HepG2 (cell line): ENCODE results near the gene TLCD3B. TPM values are rescaled to one million over a fixed set of nuclear protein-coding genes. Genes with fewer than 3 reads are reported as not detected.

Source experiments
- ATAC-seq: fragments of 200-7000 bp; cut with Tn5 transposase; 3 replicates; pipeline ENCODE4 v1.9.1; 2020; ENCODE audit warnings: mild to moderate bottlenecking, moderate library complexity
- BruUV-seq: library from RNA; stranded (reverse); fragments of 400-500 nt; replicated peaks from 2 replicates; lab custom pipeline; 2021; lab: Mats Ljungman, UMichigan
- CTCF ChIA-PET: fragments of 300-600 bp; formaldehyde crosslinking; extraction: SDS; loops from one replicate; lab custom pipeline; 2021; ENCODE audit warnings: low total read pairs, inconsistent platforms, low intra/inter-chr PET ratio; lab: Yijun Ruan, JAX
- POLR2A ChIA-PET: fragments of 350-600 bp; sonication (Branson Sonifier 250); formaldehyde crosslinking; loops from one replicate; lab custom pipeline; 2020; ENCODE audit warnings: antibody characterized with exemption, inconsistent platforms; lab: Yijun Ruan, JAX
- DNase-seq: peaks from one replicate; pipeline ENCODE4 v3.0.0-alpha.2; 2015; ENCODE audit warnings: low spot score
- FAIRE-seq: peaks from 3 replicates; lab custom pipeline; 2011; peaks lifted over from hg19 to GRCh38; lab: Jason Lieb, UNC
- H2AFZ ChIP-seq: one replicate; pipeline ENCODE4 v1.6.1; 2011; ENCODE audit warnings: low read length, inconsistent platforms
- H3K27ac ChIP-seq: fragments of 300-600 bp; 3 replicates; pipeline ENCODE4 v1.8.0; 2011; ENCODE audit warnings: mixed run types, mild to moderate bottlenecking, mixed read lengths, low read length, inconsistent platforms; ENCODE audit not compliant: insufficient read depth; ENCODE audit errors: extremely low read length
- H3K27me3 ChIP-seq, 2 experiments: fragments of 200-600 bp in 1 of 2; 2 replicates in 1 of 2; 3 replicates in 1 of 2; pipeline versions ENCODE4 v1.6.0 to v1.8.0; 2011; ENCODE audit warnings: low read length in 2 of 2, mild to moderate bottlenecking in 2 of 2, moderate library complexity in 2 of 2, inconsistent platforms in 1 of 2; ENCODE audit not compliant: insufficient read depth in 2 of 2, control insufficient read depth in 1 of 2
- H3K36me3 ChIP-seq, 2 experiments: fragments of 200-600 bp in 1 of 2; replicated peaks in 1 of 2; 2 replicates in 1 of 2; 3 replicates in 1 of 2; pipeline versions ENCODE4 v1.5.1 to v1.8.0; 2011; ENCODE audit warnings: low read length in 2 of 2, inconsistent platforms in 1 of 2; ENCODE audit not compliant: insufficient read depth in 2 of 2, control insufficient read depth in 1 of 2
- H3K4me1 ChIP-seq: 2 replicates; pipeline ENCODE4 v1.5.1; 2012; ENCODE audit warnings: low read length, inconsistent platforms; ENCODE audit not compliant: insufficient read depth
- H3K4me2 ChIP-seq: 2 replicates; pipeline ENCODE4 v1.6.0; 2011; ENCODE audit warnings: low read depth, low read length, inconsistent platforms
- H3K4me3 ChIP-seq, 3 experiments: fragments of 200-600 bp in 1 of 3; sonication (generic), shearing (Covaris generic) in 1 of 3; replicated peaks in 1 of 3; 2 replicates each; pipeline ENCODE4 v1.5.1; 2011 to 2016; ENCODE audit warnings: low read length in 3 of 3, inconsistent platforms in 2 of 3, low read depth in 2 of 3, mild to moderate bottlenecking in 2 of 3, control low read depth in 1 of 3, mixed read lengths in 1 of 3; ENCODE audit not compliant: insufficient read depth in 1 of 3
- H3K79me2 ChIP-seq: one replicate; pipeline ENCODE4 v1.6.1; 2011; ENCODE audit warnings: low read length, inconsistent platforms; ENCODE audit not compliant: insufficient read depth
- H3K9ac ChIP-seq: 2 replicates; pipeline ENCODE4 v1.6.0; 2011; ENCODE audit warnings: mild to moderate bottlenecking, low read depth, low read length, inconsistent platforms; ENCODE audit not compliant: insufficient read depth
- H3K9me3 ChIP-seq: 2 replicates; pipeline ENCODE4 v1.5.1; 2012; ENCODE audit warnings: mild to moderate bottlenecking, low read length
- H4K20me1 ChIP-seq: 2 replicates; pipeline ENCODE4 v1.6.0; 2011; ENCODE audit warnings: inconsistent platforms, mild to moderate bottlenecking, low read length, moderate library complexity; ENCODE audit not compliant: insufficient read depth
- CENPX ChIP-seq: sonication (generic); formaldehyde crosslinking; IDR thresholded peaks from 2 replicates; pipeline ENCODE4 v1.9.0; 2021; ENCODE audit warnings: mild to moderate bottlenecking, missing genetic modification reagents, moderate library complexity
- HNF1A ChIP-seq, 2 experiments: sonication (generic) in 1 of 2; formaldehyde crosslinking in 1 of 2; IDR thresholded peaks; 2 replicates each; pipeline versions ENCODE4 v1.4.0 to v1.6.1; 2016 to 2020; ENCODE audit warnings: borderline replicate concordance in 1 of 2, low read depth in 1 of 2, mild to moderate bottlenecking in 1 of 2, missing genetic modification reagents in 1 of 2
- KDM1A ChIP-seq: IDR thresholded peaks from 2 replicates; pipeline ENCODE4 v1.6.1; 2016; ENCODE audit warnings: missing compliant biosample characterization
- MTA1 ChIP-seq: sonication (generic); formaldehyde crosslinking; IDR thresholded peaks from 2 replicates; pipeline ENCODE4 v1.4.0; 2020; ENCODE audit warnings: missing genetic modification reagents, mild to moderate bottlenecking, borderline replicate concordance
- ZNF10 ChIP-seq: sonication (generic); formaldehyde crosslinking; IDR thresholded peaks from 2 replicates; pipeline ENCODE4 v1.4.0; 2020; ENCODE audit warnings: mild to moderate bottlenecking, low read depth, missing genetic modification reagents, borderline replicate concordance
- ZNF335 ChIP-seq: sonication (generic); formaldehyde crosslinking; IDR thresholded peaks from 2 replicates; pipeline ENCODE4 v1.4.0; 2020; ENCODE audit warnings: missing genetic modification reagents
- ZNF558 ChIP-seq: sonication (generic); formaldehyde crosslinking; IDR thresholded peaks from 2 replicates; pipeline ENCODE4 v1.9.0; 2022; ENCODE audit warnings: mild to moderate bottlenecking, missing genetic modification reagents, borderline replicate concordance
- ZNF800 ChIP-seq: sonication (generic); formaldehyde crosslinking; IDR thresholded peaks from 2 replicates; pipeline ENCODE4 v1.4.0; 2020; ENCODE audit warnings: missing genetic modification reagents
- ZSCAN25 ChIP-seq: sonication (generic); formaldehyde crosslinking; IDR thresholded peaks from 2 replicates; pipeline ENCODE4 v1.8.0; 2022; ENCODE audit warnings: mild to moderate bottlenecking, missing genetic modification reagents
- WGBS: methylation state at CpG from one replicate; pipeline ENCODE4 v1.1.6; 2017; ENCODE audit warnings: low lambda C conversion rate; 5-methylcytosine and 5-hydroxymethylcytosine counted together
- in situ Hi-C: cut with HindIII; loops from 2 replicates; pipeline ENCODE4 v1.10.0; 2017; ENCODE audit warnings: low pct_unique_long_range_greater_than_20kb; ENCODE audit not compliant: extremely low pct_ligation_motif_present
- intact Hi-C: fragments of 100-400 bp; cut with micrococcal nuclease; formaldehyde crosslinking; loops from one replicate; pipeline ENCODE4 v1.10.0; 2022; ENCODE audit not compliant: unreplicated experiment
- polyA plus RNA-seq, 8 experiments: library from polyadenylated mRNA; depleted of rRNA in 3 of 8; stranded (reverse) in 7 of 8; unstranded in 1 of 8; fragments of >200 nt; fragmentation: Illumina TruSeq in 4 of 8; extraction: Trizol in 4 of 8; gene quantifications; 2 replicates each; pipeline versions ENCODE4 v1.2.1 to v1.2.3, GENCODE V29; 2011 to 2016; ENCODE audit warnings: low read depth in 4 of 8, missing spikeins in 1 of 8, mixed read lengths in 1 of 8; ENCODE audit not compliant: insufficient read depth in 1 of 8
- total RNA-seq, 5 experiments: library from RNA; depleted of rRNA; stranded (reverse); fragments of >200 nt; fragmentation: Illumina TruSeq; extraction: Trizol; gene quantifications; 2 replicates each; pipeline ENCODE4 v1.2.3, GENCODE V29; 2016; ENCODE audit warnings: low read depth in 1 of 5
- TF ChIP-seq, protein P1 (sequence below), 2 experiments: sonication (generic) in 1 of 2; formaldehyde crosslinking in 1 of 2; IDR thresholded peaks; 2 replicates each; pipeline versions ENCODE4 v1.4.0 to v1.6.1; 2018 to 2020; ENCODE audit warnings: missing genetic modification reagents in 2 of 2, borderline replicate concordance in 1 of 2, low read depth in 1 of 2, mild to moderate bottlenecking in 1 of 2, missing biosample characterization in 1 of 2
- TF ChIP-seq, protein P2 (sequence below): sonication (generic); formaldehyde crosslinking; IDR thresholded peaks from 2 replicates; pipeline ENCODE4 v1.8.1; 2023; ENCODE audit warnings: mild to moderate bottlenecking, inconsistent platforms, moderate library complexity, missing genetic modification reagents, borderline replicate concordance

The TLCD3B gene
- total and polyA plus RNA-seq, 2 of the 13 experiments (the other 11 are each of a cell fraction or from before 2014, with no cell fraction given) = not detected

DNA sequence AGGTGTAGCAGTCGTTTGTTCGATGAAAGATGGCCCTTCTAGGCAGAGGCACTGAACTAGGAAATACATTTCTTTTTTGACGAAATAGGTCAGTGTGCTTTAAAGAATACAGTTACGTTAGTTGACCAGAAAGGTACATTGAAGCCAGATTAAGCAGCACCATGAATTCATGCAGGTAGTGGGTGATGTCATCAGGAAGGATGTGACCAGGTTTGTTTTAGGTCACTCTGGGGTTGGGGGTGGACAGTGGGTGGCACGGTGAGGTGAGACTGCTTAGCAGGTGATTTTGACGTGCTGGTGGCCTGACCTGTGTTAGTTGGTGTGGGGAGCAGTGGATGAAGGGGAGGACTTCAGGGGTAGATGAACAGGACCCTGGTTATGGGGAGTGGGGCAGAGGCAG, 31.5 kb downstream of the TLCD3B start (continued):
- TF ChIP-seq ZNF10 (CRISPR knock-in tag) (no peak), ZNF800 (CRISPR knock-in tag) (no peak), CENPX (CRISPR knock-in tag) (no peak), ZNF335 (no peak)
- TF ChIP-seq, protein P1, sequence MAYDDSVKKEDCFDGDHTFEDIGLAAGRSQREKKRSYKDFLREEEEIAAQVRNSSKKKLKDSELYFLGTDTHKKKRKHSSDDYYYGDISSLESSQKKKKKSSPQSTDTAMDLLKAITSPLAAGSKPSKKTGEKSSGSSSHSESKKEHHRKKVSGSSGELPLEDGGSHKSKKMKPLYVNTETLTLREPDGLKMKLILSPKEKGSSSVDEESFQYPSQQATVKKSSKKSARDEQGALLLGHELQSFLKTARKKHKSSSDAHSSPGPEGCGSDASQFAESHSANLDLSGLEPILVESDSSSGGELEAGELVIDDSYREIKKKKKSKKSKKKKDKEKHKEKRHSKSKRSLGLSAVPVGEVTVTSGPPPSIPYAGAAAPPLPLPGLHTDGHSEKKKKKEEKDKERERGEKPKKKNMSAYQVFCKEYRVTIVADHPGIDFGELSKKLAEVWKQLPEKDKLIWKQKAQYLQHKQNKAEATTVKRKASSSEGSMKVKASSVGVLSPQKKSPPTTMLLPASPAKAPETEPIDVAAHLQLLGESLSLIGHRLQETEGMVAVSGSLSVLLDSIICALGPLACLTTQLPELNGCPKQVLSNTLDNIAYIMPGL (CRISPR knock-in tag; IDR thresholded peaks at IDR 0.05; ENCODE audit: borderline replicate concordance in 1 of 2, low read depth in 1 of 2) = no peak
- TF ChIP-seq, all 625 proteins: peak for 2

- in situ Hi-C loops (no loop called here), intact Hi-C loops (loop anchor here (5.0 kb wide), 1 partner anchor 35 kb away; the partner anchor contains the start of gene TMEM219)
- peak overlapping the region; percentile 96 for H3K4me2 ChIP-seq
- no peaks in the 10 kb centered on the region for H4K20me1 ChIP-seq
- H3K9me3 ChIP-seq = no peaks in the 10 kb centered on the region
- BruUV-seq = no TSS peak
- no peak for DNase-seq
- peaks cover 0 to 5% of the 10 kb centered on the region in 2 experiments; a peak in 1 of 5 replicates for H3K27me3 ChIP-seq
- H2AFZ ChIP-seq = peak overlapping the region; percentile 7
- no peak for FAIRE-seq
- H3K27ac ChIP-seq = peak overlapping the region; percentile 58
- peak overlapping the region; percentile 85 for H3K9ac ChIP-seq
- peaks cover 9% of the 10 kb centered on the region for H3K79me2 ChIP-seq
- H3K4me1 ChIP-seq = peaks cover 24% of the 10 kb centered on the region
- ChIA-PET POLR2A (interaction anchor here (0.7 to 2.4 kb wide), 3 partner anchors 23 to 813 kb away, joined by 3 to 16 read pairs (median 3); partner anchors contain the start of gene TAOK2), CTCF (no interaction called here)
- peak overlapping the region; percentile 92 to 95 (median 94) for H3K4me3 ChIP-seq
- H3K36me3 ChIP-seq = peaks cover 9 to 16% of the 10 kb centered on the region in 2 experiments; a peak in 4 of 5 replicates
- WGBS = 29% methylated on average over 9 of the region's 9 CpGs
- ATAC-seq = peak; percentile 2
- TF ChIP-seq HNF1A (IDR thresholded peaks at IDR 0.05; ENCODE audit: low read depth) (no peak), HNF1A (CRISPR knock-in tag; IDR thresholded peaks at IDR 0.05; ENCODE audit: borderline replicate concordance) (no peak), ZNF558 (CRISPR knock-in tag) (no peak), MTA1 (CRISPR knock-in tag) (no peak), ZSCAN25 (no peak), KDM1A (CRISPR knock-in tag) (0 out of 2 replicates have a peak, but pooled peaks have one; percentile 13)
- TF ChIP-seq, protein P2, sequence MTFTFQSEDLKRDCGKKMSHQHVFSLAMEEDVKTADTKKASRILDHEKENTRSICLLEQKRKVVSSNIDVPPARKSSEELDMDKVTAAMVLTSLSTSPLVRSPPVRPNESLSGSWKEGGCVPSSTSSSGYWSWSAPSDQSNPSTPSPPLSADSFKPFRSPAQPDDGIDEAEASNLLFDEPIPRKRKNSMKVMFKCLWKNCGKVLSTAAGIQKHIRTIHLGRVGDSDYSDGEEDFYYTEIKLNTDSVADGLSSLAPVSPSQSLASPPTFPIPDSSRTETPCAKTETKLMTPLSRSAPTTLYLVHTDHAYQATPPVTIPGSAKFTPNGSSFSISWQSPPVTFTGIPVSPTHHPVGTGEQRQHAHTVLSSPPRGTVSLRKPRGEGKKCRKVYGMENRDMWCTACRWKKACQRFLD (CRISPR knock-in tag) = no peak
Measured at GRCh38 chr16:29996766-29997250, 34.3 kb downstream of the TLCD3B start.
